ENCODE results near the gene RABGAP1L. TPM values are rescaled to one million over a fixed set of nuclear protein-coding genes. Genes with fewer than 3 reads are reported as not detected.

Gene RABGAP1L
- polyA plus RNA-seq, 1 donor (not counting 4 experiments of a cell fraction or from before 2014, with no cell fraction given) = 24.2 TPM

DNA sequence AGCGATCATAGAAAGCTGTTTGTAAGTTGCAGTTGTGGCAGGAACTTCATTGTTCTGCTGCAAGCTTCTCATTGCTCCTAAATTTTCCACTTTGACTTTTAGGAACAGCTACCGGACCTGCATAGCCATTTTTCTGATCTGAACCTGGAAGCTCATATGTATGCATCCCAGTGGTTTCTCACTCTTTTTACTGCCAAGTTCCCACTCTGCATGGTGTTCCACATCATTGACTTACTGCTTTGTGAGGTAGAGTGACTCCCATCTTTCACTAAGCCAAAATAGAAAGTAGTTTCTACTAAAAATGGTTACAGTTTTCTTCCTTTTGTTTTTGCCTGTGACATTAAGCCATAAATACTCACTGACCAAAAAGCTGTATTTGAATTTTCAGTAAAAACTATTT, 542.7 kb downstream of the RABGAP1L start:
- Histone ChIP-seq H3K27ac (ENCODE audit: control insufficient read depth, insufficient read depth, low read length) (no peak overlapping the region), H3K9me1 (ENCODE audit: control insufficient read depth, extremely low read depth, insufficient read depth, low read length) (no peaks in the 10 kb centered on the region), H2AFZ (ENCODE audit: control insufficient read depth, low read length) (no peak overlapping the region), H3K79me2 (ENCODE audit: control insufficient read depth, insufficient read depth, low read length) (no peaks in the 10 kb centered on the region), H3K9me3 (ENCODE audit: control insufficient read depth, low read depth, low read length) (no peaks in the 10 kb centered on the region), H3K4me2 (ENCODE audit: control insufficient read depth, extremely low read depth, insufficient read depth, low read depth, low read length) (no peak overlapping the region), H3K36me3 (ENCODE audit: control insufficient read depth in 2 of 2, extremely low read depth in 1 of 2, insufficient read depth in 2 of 2, low read length in 2 of 2) (no peaks in the 10 kb centered on the region), H4K20me1 (ENCODE audit: control insufficient read depth, extremely low read depth, insufficient read depth, low read length) (no peaks in the 10 kb centered on the region), H3K9ac (ENCODE audit: control insufficient read depth, extremely low read depth, insufficient read depth, low read length) (no peak overlapping the region), H3K4me3 (ENCODE audit: control insufficient read depth in 2 of 3, extremely low read depth in 1 of 3, insufficient read depth in 2 of 3, low read depth in 1 of 3, low read length in 3 of 3) (no peak overlapping the region), H3K27me3 (ENCODE audit: control insufficient read depth, extremely low read depth, insufficient read depth, low read length) (no peaks in the 10 kb centered on the region), H3K4me1 (ENCODE audit: control insufficient read depth, extremely low read depth, insufficient read depth, low read length) (no peaks in the 10 kb centered on the region)
- TF ChIP-seq EZH2 (IDR thresholded peaks at IDR 0.05; ENCODE audit: low read length) = no peak
- no peak for TF ChIP-seq CTCF (optimal IDR thresholded peaks at IDR 0.05 in 1 of 3, IDR thresholded peaks at IDR 0.05 in 1 of 3, conservative IDR thresholded peaks at IDR 0.05 in 1 of 3; ENCODE audit: extremely low read depth in 1 of 3, insufficient read depth in 2 of 3, low read length in 3 of 3)
- no peak for DNase-seq (ENCODE audit: low read depth, low spot score)
- no peak for FAIRE-seq
- dilution Hi-C loops (cut with MboI; ENCODE audit: extremely low pct_ligation_motif_present, low sequenced_read_pairs) = no loop called here

GRCh38 chr1:174703309-174703708, 544.0 kb downstream of the RABGAP1L start:
- TF ChIP-seq EZH2 (IDR thresholded peaks at IDR 0.05; ENCODE audit: low read length) (no peak), CTCF (optimal IDR thresholded peaks at IDR 0.05 in 1 of 3, IDR thresholded peaks at IDR 0.05 in 1 of 3, conservative IDR thresholded peaks at IDR 0.05 in 1 of 3; ENCODE audit: extremely low read depth in 1 of 3, insufficient read depth in 2 of 3, low read length in 3 of 3) (no peak)
- Histone ChIP-seq H3K4me3 (ENCODE audit: control insufficient read depth in 2 of 3, extremely low read depth in 1 of 3, insufficient read depth in 2 of 3, low read depth in 1 of 3, low read length in 3 of 3) (no peak overlapping the region), H2AFZ (ENCODE audit: control insufficient read depth, low read length) (no peak overlapping the region), H4K20me1 (ENCODE audit: control insufficient read depth, extremely low read depth, insufficient read depth, low read length) (no peaks in the 10 kb centered on the region), H3K9ac (ENCODE audit: control insufficient read depth, extremely low read depth, insufficient read depth, low read length) (no peak overlapping the region), H3K9me1 (ENCODE audit: control insufficient read depth, extremely low read depth, insufficient read depth, low read length) (no peaks in the 10 kb centered on the region), H3K36me3 (ENCODE audit: control insufficient read depth in 2 of 2, extremely low read depth in 1 of 2, insufficient read depth in 2 of 2, low read length in 2 of 2) (no peaks in the 10 kb centered on the region), H3K79me2 (ENCODE audit: control insufficient read depth, insufficient read depth, low read length) (no peaks in the 10 kb centered on the region), H3K9me3 (ENCODE audit: control insufficient read depth, low read depth, low read length) (no peaks in the 10 kb centered on the region), H3K27me3 (ENCODE audit: control insufficient read depth, extremely low read depth, insufficient read depth, low read length) (no peaks in the 10 kb centered on the region), H3K4me2 (ENCODE audit: control insufficient read depth, extremely low read depth, insufficient read depth, low read depth, low read length) (no peak overlapping the region), H3K4me1 (ENCODE audit: control insufficient read depth, extremely low read depth, insufficient read depth, low read length) (no peaks in the 10 kb centered on the region), H3K27ac (ENCODE audit: control insufficient read depth, insufficient read depth, low read length) (no peak overlapping the region)
- FAIRE-seq = no peak
- dilution Hi-C loops (cut with MboI; ENCODE audit: extremely low pct_ligation_motif_present, low sequenced_read_pairs) = no loop called here
- DNase-seq (ENCODE audit: low read depth, low spot score) = no peak

Measured in keratinocyte (primary cell).